HG03575 (cell line): ENCODE data around the gene RBCK1.
"Not testable (repeated sequence)": the region's sequence is repeated elsewhere in the genome, so short reads cannot be mapped to it uniquely, and the experiment has no call there.

Source experiments
- ATAC-seq: cut with Tn5 transposase; IDR thresholded peaks from one replicate; pipeline ENCODE4 v1.9.1; 2021; ENCODE audit not compliant: unreplicated experiment, insufficient number of reproducible peaks, low FRiP score; ENCODE audit errors: extremely low read depth

RBCK1 gene

GRCh38 chr20:393296-393695, 14.8 kb upstream of the RBCK1 start:
- ATAC-seq = not testable (repeated sequence)

- no peak for ATAC-seq
Measured at GRCh38 chr20:396252-396618, 11.9 kb upstream of the RBCK1 start.

- no peak for ATAC-seq
Measured at GRCh38 chr20:396619-397431, 11.3 kb upstream of the RBCK1 start.

GRCh38 chr20:397432-398237, 10.5 kb upstream of the RBCK1 start:
- no peak for ATAC-seq

- ATAC-seq = no peak
Measured at GRCh38 chr20:399182-399707, 8.9 kb upstream of the RBCK1 start.

GRCh38 chr20:400128-400453, 8.0 kb upstream of the RBCK1 start:
- ATAC-seq = no peak

GRCh38 chr20:400454-401275, 7.4 kb upstream of the RBCK1 start:
- ATAC-seq = no peak

- no peak for ATAC-seq
Measured at GRCh38 chr20:401682-402495, 6.2 kb upstream of the RBCK1 start.

- ATAC-seq = no peak
Measured at GRCh38 chr20:402496-402885, 5.6 kb upstream of the RBCK1 start.

- ATAC-seq = no peak
Measured at GRCh38 chr20:402898-403581, 5.1 kb upstream of the RBCK1 start.

- no peak for ATAC-seq
Measured at GRCh38 chr20:403582-403957, 4.5 kb upstream of the RBCK1 start.

GRCh38 chr20:404088-404487, 4.0 kb upstream of the RBCK1 start:
- ATAC-seq = no peak

GRCh38 chr20:406200-407132, 1.6 kb upstream of the RBCK1 start:
- ATAC-seq = no peak

- ATAC-seq = no peak
Measured at GRCh38 chr20:407133-407952, 756 bp upstream of the RBCK1 start.

GRCh38 chr20:408843-409696, 971 bp downstream of the RBCK1 start:
- ATAC-seq = no peak
